Lower leg skin (tissue), 3 donors: ENCODE results near the gene GPRASP1.

ENCODE experiments used
- CTCF ChIP-seq, 3 donors: fragments of 450-650 bp; IDR thresholded peaks; one replicate each; pipeline ENCODE4 v1.5.1; 2016; ENCODE audit warnings: antibody characterized with exemption in 3 of 3, mild to moderate bottlenecking in 3 of 3, moderate library complexity in 2 of 3
- POLR2A ChIP-seq, 2 donors: fragments of 450-650 bp; IDR thresholded peaks; one replicate each; pipeline ENCODE4 v1.6.1; 2016 to 2017; ENCODE audit warnings: antibody characterized with exemption in 2 of 2, mild to moderate bottlenecking in 1 of 2, moderate library complexity in 1 of 2

GRCh38 chrX:102606115-102606514 is 45.2 kb upstream of the GPRASP1 start:
- TF ChIP-seq CTCF (IDR thresholded peaks at IDR 0.05) = no peak
- no peak for TF ChIP-seq POLR2A (IDR thresholded peaks at IDR 0.05)
